Spinal cord (tissue), 10 donors: ENCODE results near the gene RAB13. TPM values are rescaled to one million over a fixed set of nuclear protein-coding genes. Genes with fewer than 3 reads are reported as not detected.

Source experiments
- DNase-seq, 6 donors: peaks; one replicate each; pipeline versions ENCODE4 v3.0.0 to v3.0.0-alpha.2; 2013 to 2015; ENCODE audit warnings: low spot score in 6 of 6, low read depth in 4 of 6
- H3K27ac ChIP-seq: one replicate; pipeline ENCODE4 v1.5.1; 2013; ENCODE audit warnings: low read depth, low read length, control low read depth
- H3K27me3 ChIP-seq: one replicate; pipeline ENCODE4 v1.6.1; 2013; ENCODE audit warnings: low read length; ENCODE audit not compliant: control insufficient read depth, insufficient read depth
- H3K36me3 ChIP-seq: one replicate; pipeline ENCODE4 v1.6.1; 2013; ENCODE audit warnings: low read length; ENCODE audit not compliant: control insufficient read depth, insufficient read depth
- H3K4me1 ChIP-seq: one replicate; pipeline ENCODE4 v1.6.1; 2013; ENCODE audit warnings: low read length; ENCODE audit not compliant: control insufficient read depth, insufficient read depth
- H3K4me3 ChIP-seq: one replicate; pipeline ENCODE4 v1.5.1; 2013; ENCODE audit warnings: low read depth, low read length, control low read depth
- H3K9me3 ChIP-seq: one replicate; pipeline ENCODE4 v1.6.1; 2013; ENCODE audit warnings: low read length; ENCODE audit not compliant: control insufficient read depth, insufficient read depth
- whole genome bisulfite sequencing: methylation state at CpG from one replicate; pipeline ENCODE4 v1.1.5; 2013; ENCODE audit warnings: missing lambda C conversion rate; ENCODE audit not compliant: insufficient coverage; 5-methylcytosine and 5-hydroxymethylcytosine counted together
- polyA plus RNA-seq, 2 donors: library from polyadenylated mRNA; unstranded; fragments of 120-200 nt; gene quantifications; one replicate each; pipeline ENCODE4 v1.2.1, GENCODE V29; 2013; ENCODE audit not compliant: insufficient read length in 2 of 2
- total RNA-seq, 2 donors: library from RNA; depleted of rRNA in 1 of 2; stranded (reverse); fragments of 120-200 nt in 1 of 2; fragments of >200 nt in 1 of 2; gene quantifications; one replicate each; pipeline versions ENCODE4 v1.2.3 to v1.2.4, GENCODE V29; 2013 to 2014
- donor health status: healthy.

RAB13 gene
- total and polyA plus RNA-seq, 4 donors = 17.6 to 57.1 (median 48.5) TPM

GRCh38 chr1:153939476-153939875 lies 46.7 kb downstream of the RAB13 start:
- Histone ChIP-seq H3K9me3 (no peaks in the 10 kb centered on the region), H3K27ac (no peak overlapping the region), H3K4me1 (peaks cover 5% of the 10 kb centered on the region), H3K27me3 (no peaks in the 10 kb centered on the region), H3K36me3 (peaks cover 91% of the 10 kb centered on the region), H3K4me3 (no peak overlapping the region)
- DNase-seq = no peak
- 91% methylated on average over 11 of the region's 12 CpGs for WGBS

GRCh38 chr1:153938996-153939395 lies 47.1 kb downstream of the RAB13 start:
- Histone ChIP-seq H3K4me3 (no peak overlapping the region), H3K27ac (no peak overlapping the region), H3K36me3 (peaks cover 92% of the 10 kb centered on the region), H3K9me3 (no peaks in the 10 kb centered on the region), H3K4me1 (peaks cover under 1% of the 10 kb centered on the region), H3K27me3 (no peaks in the 10 kb centered on the region)
- no peak for DNase-seq
- WGBS = 90% methylated on average over 1 of the region's 3 CpGs

GRCh38 chr1:153937331-153937730 lies 48.8 kb downstream of the RAB13 start:
- Histone ChIP-seq H3K9me3 (no peaks in the 10 kb centered on the region), H3K4me3 (no peak overlapping the region), H3K27me3 (no peaks in the 10 kb centered on the region), H3K36me3 (peaks cover 97% of the 10 kb centered on the region), H3K4me1 (no peaks in the 10 kb centered on the region), H3K27ac (no peak overlapping the region)
- no peak for DNase-seq
- 96% methylated on average over 10 of the region's 10 CpGs for WGBS

GRCh38 chr1:153936011-153936802 lies 49.9 kb downstream of the RAB13 start:
- Histone ChIP-seq H3K36me3 (peaks cover 95% of the 10 kb centered on the region), H3K9me3 (no peaks in the 10 kb centered on the region), H3K27me3 (no peaks in the 10 kb centered on the region), H3K4me3 (no peak overlapping the region), H3K27ac (no peak overlapping the region), H3K4me1 (no peaks in the 10 kb centered on the region)
- 92% methylated on average over 12 of the region's 12 CpGs for WGBS
- no peak for DNase-seq

GRCh38 chr1:153934746-153935145 lies 51.4 kb downstream of the RAB13 start:
- 99% methylated on average over 9 of the region's 9 CpGs for WGBS

GRCh38 chr1:153933955-153934354 lies 52.2 kb downstream of the RAB13 start:
- no peak for DNase-seq
- H3K27ac ChIP-seq = no peak overlapping the region
- 97% methylated on average over 9 of the region's 11 CpGs for WGBS

More at GRCh38 chr1:153934746-153935145, 51.4 kb downstream of the RAB13 start:
- peaks cover 90% of the 10 kb centered on the region for H3K36me3 ChIP-seq
- no peak overlapping the region for H3K27ac ChIP-seq
- H3K9me3 ChIP-seq = no peaks in the 10 kb centered on the region
- no peak overlapping the region for H3K4me3 ChIP-seq
- no peaks in the 10 kb centered on the region for H3K4me1 ChIP-seq
- H3K27me3 ChIP-seq = no peaks in the 10 kb centered on the region
- DNase-seq = no peak

GRCh38 chr1:153933430-153933829 lies 52.7 kb downstream of the RAB13 start:
- peaks cover 9% of the 10 kb centered on the region for H3K4me1 ChIP-seq
- WGBS = 96% methylated on average over 14 of the region's 14 CpGs
- no peaks in the 10 kb centered on the region for H3K27me3 ChIP-seq
- no peaks in the 10 kb centered on the region for H3K9me3 ChIP-seq
- H3K27ac ChIP-seq = no peak overlapping the region
- H3K4me3 ChIP-seq = no peak overlapping the region
- no peak for DNase-seq
- peaks cover 83% of the 10 kb centered on the region for H3K36me3 ChIP-seq

More at GRCh38 chr1:153933955-153934354, 52.2 kb downstream of the RAB13 start:
- H3K4me3 ChIP-seq = no peak overlapping the region
- H3K27me3 ChIP-seq = no peaks in the 10 kb centered on the region
- no peaks in the 10 kb centered on the region for H3K9me3 ChIP-seq
- peaks cover 6% of the 10 kb centered on the region for H3K4me1 ChIP-seq
- H3K36me3 ChIP-seq = peaks cover 88% of the 10 kb centered on the region

- H3K36me3 ChIP-seq = peaks cover 75% of the 10 kb centered on the region
- WGBS = 97% methylated on average over 14 of the region's 18 CpGs
- H3K4me3 ChIP-seq = no peak overlapping the region
- H3K27ac ChIP-seq = no peak overlapping the region
- no peaks in the 10 kb centered on the region for H3K9me3 ChIP-seq
- DNase-seq = no peak
- peaks cover 15% of the 10 kb centered on the region for H3K4me1 ChIP-seq
- no peaks in the 10 kb centered on the region for H3K27me3 ChIP-seq
Observed at GRCh38 chr1:153932156-153933131, 53.7 kb downstream of the RAB13 start.
